Coronary artery (tissue), 2 donors: Measurements from ENCODE around the gene SERPINB8.
A peak's percentile ranks its signal among the peaks of the same experiment; 100 is the strongest.

Experiments
- DNase-seq: peaks from one replicate; pipeline ENCODE4 v3.0.0-alpha.2; 2017; ENCODE audit warnings: low spot score
- H3K27ac ChIP-seq, 2 donors: fragments of 200-600 bp; sonication (generic); one replicate each; pipeline ENCODE4 v1.5.1; 2016 to 2019
- H3K4me3 ChIP-seq: fragments of 200-600 bp; sonication (generic); 2 replicates; pipeline ENCODE4 v1.5.1; 2016; ENCODE audit warnings: mild to moderate bottlenecking, moderate library complexity
- TF ChIP-seq, protein P1 (sequence below): fragments of 200-600 bp; sonication (generic); IDR thresholded peaks from one replicate; pipeline ENCODE4 v1.5.1; 2019; ENCODE audit warnings: antibody characterized with exemption

SERPINB8 gene

DNA sequence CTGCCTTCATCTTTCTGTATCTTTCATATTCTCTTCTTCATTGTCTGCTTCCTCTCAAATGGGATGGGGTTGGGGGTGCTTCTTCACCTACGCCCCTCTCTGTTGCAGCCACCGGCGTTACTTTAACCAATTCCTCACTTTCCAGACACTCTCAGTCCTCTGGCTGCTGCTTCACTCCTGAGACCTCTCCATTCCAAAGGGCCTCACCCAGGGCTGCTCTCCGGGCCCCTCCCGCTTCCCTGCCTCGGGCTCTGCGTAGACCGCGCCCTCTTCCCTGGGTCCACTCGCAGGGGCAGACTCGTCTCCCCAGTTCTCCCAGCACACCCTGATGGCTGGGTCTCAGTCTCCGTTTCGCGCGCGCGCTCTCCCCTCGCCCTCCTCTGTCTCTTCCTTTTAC is 926 bp downstream of the SERPINB8 start:
- no peak for DNase-seq
- peak overlapping the region; percentile 97 to 98 for H3K27ac ChIP-seq
- TF ChIP-seq, protein P1, sequence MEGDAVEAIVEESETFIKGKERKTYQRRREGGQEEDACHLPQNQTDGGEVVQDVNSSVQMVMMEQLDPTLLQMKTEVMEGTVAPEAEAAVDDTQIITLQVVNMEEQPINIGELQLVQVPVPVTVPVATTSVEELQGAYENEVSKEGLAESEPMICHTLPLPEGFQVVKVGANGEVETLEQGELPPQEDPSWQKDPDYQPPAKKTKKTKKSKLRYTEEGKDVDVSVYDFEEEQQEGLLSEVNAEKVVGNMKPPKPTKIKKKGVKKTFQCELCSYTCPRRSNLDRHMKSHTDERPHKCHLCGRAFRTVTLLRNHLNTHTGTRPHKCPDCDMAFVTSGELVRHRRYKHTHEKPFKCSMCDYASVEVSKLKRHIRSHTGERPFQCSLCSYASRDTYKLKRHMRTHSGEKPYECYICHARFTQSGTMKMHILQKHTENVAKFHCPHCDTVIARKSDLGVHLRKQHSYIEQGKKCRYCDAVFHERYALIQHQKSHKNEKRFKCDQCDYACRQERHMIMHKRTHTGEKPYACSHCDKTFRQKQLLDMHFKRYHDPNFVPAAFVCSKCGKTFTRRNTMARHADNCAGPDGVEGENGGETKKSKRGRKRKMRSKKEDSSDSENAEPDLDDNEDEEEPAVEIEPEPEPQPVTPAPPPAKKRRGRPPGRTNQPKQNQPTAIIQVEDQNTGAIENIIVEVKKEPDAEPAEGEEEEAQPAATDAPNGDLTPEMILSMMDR: no peak
- peak overlapping the region; percentile 90 for H3K4me3 ChIP-seq

GRCh38 chr18:63971320-63972001 is 1.6 kb downstream of the SERPINB8 start:
- TF ChIP-seq, protein P1: no peak
- DNase-seq: no peak
- Histone ChIP-seq H3K4me3 (peak overlapping the region; percentile 90), H3K27ac (peak overlapping the region; percentile 97 to 98)

DNA sequence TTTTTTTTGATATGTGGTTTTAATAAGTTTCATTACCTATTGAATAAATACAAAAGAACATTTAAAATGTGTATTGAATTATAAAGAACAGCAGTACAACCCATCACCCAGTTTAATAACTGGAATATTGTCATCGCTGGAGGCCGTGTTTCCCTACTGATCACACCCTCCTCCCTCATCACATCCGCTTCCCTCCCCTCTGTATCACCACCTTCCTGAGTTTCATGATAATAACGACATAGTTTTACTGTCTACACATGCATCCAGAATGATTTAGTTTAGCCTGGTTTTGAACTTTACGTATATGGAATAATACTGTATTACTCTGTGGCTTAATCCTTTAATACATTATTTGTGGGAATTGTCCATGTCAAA is 2.1 kb downstream of the SERPINB8 start:
- H3K4me3 ChIP-seq: no peak overlapping the region
- DNase-seq: no peak
- H3K27ac ChIP-seq: no peak overlapping the region
- TF ChIP-seq, protein P1: no peak

DNA sequence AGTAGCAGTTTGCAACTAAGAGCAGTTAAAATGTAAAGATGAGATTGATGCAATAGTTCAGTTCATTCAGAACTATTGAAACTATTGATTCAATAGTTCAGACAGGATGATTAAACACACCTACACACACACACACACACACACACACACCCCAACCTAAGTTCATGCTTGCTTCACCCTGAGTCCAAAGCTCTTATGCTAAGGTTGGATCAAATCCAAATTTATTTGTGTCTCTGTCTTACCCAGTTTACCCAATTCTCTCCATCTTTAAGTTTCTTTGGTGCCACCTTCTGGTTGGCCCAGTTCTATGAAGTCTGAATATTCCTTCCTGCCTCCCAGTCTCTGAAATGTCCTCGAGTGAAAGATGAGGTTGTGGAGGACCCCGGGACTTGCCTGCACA is 5.1 kb downstream of the SERPINB8 start:
- Histone ChIP-seq H3K4me3 (no peak overlapping the region), H3K27ac (no peak overlapping the region)
- no peak for DNase-seq
- TF ChIP-seq, protein P1: no peak

DNA sequence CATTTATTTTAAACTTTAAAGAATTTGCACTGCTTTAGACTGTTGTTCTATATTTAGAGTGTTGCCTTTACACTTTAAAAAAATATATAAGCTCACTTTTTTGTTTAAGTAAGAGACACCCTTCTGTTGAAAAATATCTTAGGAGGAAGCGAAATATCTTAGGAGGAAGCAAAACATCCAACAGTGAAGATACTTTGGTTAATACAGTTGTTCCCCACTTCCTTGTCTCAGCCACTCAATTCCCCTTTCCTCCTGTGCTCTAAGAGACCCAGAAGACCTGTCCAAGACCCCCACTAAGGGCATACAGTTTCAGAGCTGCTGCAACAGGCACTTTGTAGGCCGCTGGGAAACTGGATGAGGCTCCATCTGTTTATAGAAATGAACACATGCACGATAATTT is 5.7 kb downstream of the SERPINB8 start:
- no peak overlapping the region for H3K4me3 ChIP-seq
- TF ChIP-seq, protein P1: no peak
- H3K27ac ChIP-seq: no peak overlapping the region
- DNase-seq: no peak

DNA sequence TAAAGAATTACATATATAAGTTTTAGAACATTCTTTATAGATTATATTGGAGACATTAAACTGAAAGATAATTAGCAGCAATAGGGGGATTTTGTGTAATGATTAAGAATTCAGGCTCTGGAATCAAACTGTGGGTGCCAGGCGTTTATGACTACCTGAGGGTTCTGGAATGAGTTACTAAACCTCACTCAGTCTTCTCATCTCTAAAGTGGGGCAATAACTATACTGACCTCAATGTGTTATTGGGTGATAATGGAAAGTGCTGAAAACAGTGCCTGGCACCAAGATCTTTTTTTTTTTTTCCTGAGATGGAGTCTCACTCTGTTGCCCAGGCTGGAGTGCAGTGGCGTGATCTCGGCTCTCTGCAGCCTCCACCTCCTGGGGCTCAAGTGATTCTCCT is 7.2 kb downstream of the SERPINB8 start:
- DNase-seq: no peak
- TF ChIP-seq, protein P1: no peak
- no peak overlapping the region for H3K27ac ChIP-seq
- no peak overlapping the region for H3K4me3 ChIP-seq

DNA sequence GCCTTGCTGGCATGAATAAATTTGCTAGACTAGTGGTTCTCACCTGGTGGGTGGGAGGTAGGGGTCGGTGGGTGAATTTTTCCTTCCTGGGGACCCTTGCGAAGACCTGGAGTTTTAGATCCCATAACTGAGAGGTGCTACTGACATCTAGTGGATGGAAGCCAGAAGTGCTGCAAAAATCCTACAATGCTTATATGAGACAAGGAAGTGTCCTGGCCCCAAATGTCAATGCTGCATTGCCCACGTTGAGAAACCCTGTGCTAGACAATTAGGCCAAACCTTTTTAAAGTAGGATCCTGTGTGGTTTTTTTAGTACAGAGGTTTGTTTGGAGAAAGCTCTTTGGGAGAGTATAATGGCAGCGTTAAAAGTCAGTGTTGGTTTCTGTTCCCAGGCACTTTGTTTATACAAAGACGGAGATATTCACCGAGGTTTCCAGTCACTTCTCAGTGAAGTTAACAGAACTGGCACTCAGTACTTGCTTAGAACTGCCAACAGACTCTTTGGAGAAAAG is 9.6 kb downstream of the SERPINB8 start:
- Histone ChIP-seq H3K27ac (peak overlapping the region; percentile 12 to 67), H3K4me3 (peak overlapping the region; percentile 58)
- TF ChIP-seq, protein P1: peak; percentile 51
- no peak for DNase-seq
